AG10803 (cell line): ENCODE data around the gene MYOM1.

Experiments
- DNase-seq: peaks from one replicate; pipeline ENCODE4 v3.0.0; 2010; ENCODE audit warnings: low read depth
- H3K4me3 ChIP-seq: 2 replicates; pipeline ENCODE4 v1.5.1; 2011; ENCODE audit warnings: mild to moderate bottlenecking, low read length, control low read depth
- CTCF ChIP-seq: conservative IDR thresholded peaks from 2 replicates; pipeline ENCODE4 v1.5.1; 2011; ENCODE audit warnings: mild to moderate bottlenecking, low read length, control low read depth, inconsistent platforms

The MYOM1 gene

GRCh38 chr18:3089579-3089978 lies 130.2 kb downstream of the MYOM1 start:
- H3K4me3 ChIP-seq, result no peak overlapping the region
- no peak for TF ChIP-seq CTCF
- DNase-seq, result no peak

- DNase-seq, result no peak
- no peak for TF ChIP-seq CTCF
- no peak overlapping the region for H3K4me3 ChIP-seq
Observed at GRCh38 chr18:3088449-3088848, 131.3 kb downstream of the MYOM1 start.

DNA sequence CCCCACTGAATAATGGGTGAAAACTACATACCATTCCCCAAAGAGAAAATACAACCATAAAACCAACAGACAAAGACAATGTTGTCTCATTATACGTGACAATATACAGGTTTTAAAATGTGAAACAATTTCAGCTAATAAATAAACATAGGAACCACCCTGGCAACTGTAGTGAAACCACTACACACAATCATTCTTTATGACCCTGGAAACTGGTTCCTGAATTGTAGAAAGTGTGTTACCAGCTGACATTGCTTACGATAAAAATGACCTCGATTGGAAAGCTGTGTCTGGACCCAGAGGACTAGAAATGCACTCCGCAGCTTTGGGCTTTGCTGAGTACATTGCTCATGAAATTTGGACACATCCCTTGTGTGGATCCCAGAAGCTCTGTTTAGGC lies 132.9 kb downstream of the MYOM1 start:
- TF ChIP-seq CTCF, result no peak
- H3K4me3 ChIP-seq, result no peak overlapping the region
- DNase-seq, result no peak

DNA sequence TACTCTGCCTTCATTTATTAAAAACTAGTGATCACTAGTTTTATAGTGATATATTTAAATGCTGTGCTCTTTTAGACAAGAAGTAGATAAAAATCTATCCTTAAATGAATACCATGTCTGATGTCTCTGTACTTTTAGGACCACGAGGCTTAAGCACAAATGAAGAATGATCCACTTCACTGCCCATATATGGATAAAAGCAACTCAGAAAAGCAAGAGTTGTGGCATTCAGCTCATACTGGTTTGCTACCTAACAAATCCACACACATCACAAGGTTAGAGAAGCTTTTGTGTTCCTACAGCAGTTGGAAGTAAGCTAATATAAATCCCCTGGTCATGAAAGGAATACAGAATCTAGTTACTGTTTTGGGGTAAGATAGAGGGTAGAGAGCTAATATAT lies 134.2 kb downstream of the MYOM1 start:
- no peak for TF ChIP-seq CTCF
- no peak overlapping the region for H3K4me3 ChIP-seq
- DNase-seq, result no peak

GRCh38 chr18:3084206-3084605 lies 135.6 kb downstream of the MYOM1 start:
- DNase-seq, result no peak
- no peak for TF ChIP-seq CTCF
- H3K4me3 ChIP-seq, result no peak overlapping the region

- DNase-seq, result no peak
- no peak for TF ChIP-seq CTCF
- H3K4me3 ChIP-seq, result no peak overlapping the region
Observed at GRCh38 chr18:3083766-3084165, 136.0 kb downstream of the MYOM1 start.

- TF ChIP-seq CTCF, result no peak
- no peak for DNase-seq
- no peak overlapping the region for H3K4me3 ChIP-seq
Observed at GRCh38 chr18:3081584-3081991, 138.2 kb downstream of the MYOM1 start.
